Measurements from ENCODE around the gene SUGCT. TPM values are rescaled to one million over a fixed set of nuclear protein-coding genes. Genes with fewer than 3 reads are reported as not detected.

SUGCT gene
- total and polyA plus RNA-seq, 8 donors, result 0.87 to 8.0 (median 2.9) TPM; not detected in 1

DNA sequence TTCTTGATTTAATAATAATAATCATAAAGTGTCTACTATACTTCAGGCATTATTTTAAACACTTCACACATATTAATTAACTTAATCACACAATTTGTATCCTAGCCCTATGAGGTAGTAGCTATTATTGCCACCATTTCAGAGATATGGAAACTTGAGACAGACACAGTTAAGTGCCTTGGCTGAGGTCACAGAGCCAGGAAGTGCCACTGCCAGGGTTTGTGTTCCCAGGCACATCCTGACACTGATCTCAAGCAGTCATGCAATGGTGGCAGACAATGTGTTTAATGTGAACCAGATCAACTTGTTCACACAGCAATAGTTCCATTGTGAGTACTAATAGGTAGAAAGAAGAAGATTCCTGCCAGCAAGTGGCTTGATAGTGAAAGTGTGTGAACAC lies 666.0 kb downstream of the SUGCT start:
- no peak for DNase-seq
- Histone ChIP-seq H3K36me3 (no peaks in the 10 kb centered on the region), H3K27me3 (no peaks in the 10 kb centered on the region), H3K4me3 (no peak overlapping the region), H3K9me3 (no peaks in the 10 kb centered on the region), H3K4me1 (peaks cover 0 to 10% (median 0%) of the 10 kb centered on the region in 4 donors), H3K27ac (no peak overlapping the region)
- intact Hi-C loops (cut with DNase I; ENCODE audit: low total_unique reads), result no loop called here
- TF ChIP-seq CTCF (IDR thresholded peaks at IDR 0.05), result no peak
- TF ChIP-seq POLR2AphosphoS5 (IDR thresholded peaks at IDR 0.05), result no peak
- TF ChIP-seq EP300 (IDR thresholded peaks at IDR 0.05), result no peak
- TF ChIP-seq POLR2A (IDR thresholded peaks at IDR 0.05), result no peak

GRCh38 chr7:40802497-40802896 lies 667.7 kb downstream of the SUGCT start:
- Histone ChIP-seq H3K36me3 (no peaks in the 10 kb centered on the region), H3K4me1 (peaks cover 0 to 10% (median 0%) of the 10 kb centered on the region in 4 donors), H3K27ac (no peak overlapping the region), H3K27me3 (no peaks in the 10 kb centered on the region), H3K9me3 (no peaks in the 10 kb centered on the region), H3K4me3 (no peak overlapping the region)
- WGBS, 5 donors, result 86 to 97% (median 90%) methylated on average over 3 of the region's 3 CpGs
- TF ChIP-seq POLR2A (IDR thresholded peaks at IDR 0.05), result no peak
- TF ChIP-seq POLR2AphosphoS5 (IDR thresholded peaks at IDR 0.05), result no peak
- no peak for TF ChIP-seq CTCF (IDR thresholded peaks at IDR 0.05)
- no peak for TF ChIP-seq EP300 (IDR thresholded peaks at IDR 0.05)
- intact Hi-C loops (cut with DNase I; ENCODE audit: low total_unique reads), result no loop called here
- DNase-seq, result no peak

- H3K36me3 ChIP-seq, result no peaks in the 10 kb centered on the region
- 68 to 78% (median 74%) methylated on average over 6 of the region's 6 CpGs for WGBS, 5 donors
- intact Hi-C loops (cut with DNase I; ENCODE audit: low total_unique reads), result no loop called here
- no peaks in the 10 kb centered on the region for H3K9me3 ChIP-seq
- DNase-seq, result no peak
- H3K4me1 ChIP-seq, result peaks cover 0 to 5% (median 0%) of the 10 kb centered on the region in 4 donors
- no peak overlapping the region for H3K4me3 ChIP-seq
- H3K27ac ChIP-seq, result no peak overlapping the region
- H3K27me3 ChIP-seq, result no peaks in the 10 kb centered on the region
- TF ChIP-seq EP300 (IDR thresholded peaks at IDR 0.05) (no peak), POLR2A (IDR thresholded peaks at IDR 0.05) (no peak), POLR2AphosphoS5 (IDR thresholded peaks at IDR 0.05) (no peak)
Observed at GRCh38 chr7:40804477-40805215, 669.8 kb downstream of the SUGCT start.

DNA sequence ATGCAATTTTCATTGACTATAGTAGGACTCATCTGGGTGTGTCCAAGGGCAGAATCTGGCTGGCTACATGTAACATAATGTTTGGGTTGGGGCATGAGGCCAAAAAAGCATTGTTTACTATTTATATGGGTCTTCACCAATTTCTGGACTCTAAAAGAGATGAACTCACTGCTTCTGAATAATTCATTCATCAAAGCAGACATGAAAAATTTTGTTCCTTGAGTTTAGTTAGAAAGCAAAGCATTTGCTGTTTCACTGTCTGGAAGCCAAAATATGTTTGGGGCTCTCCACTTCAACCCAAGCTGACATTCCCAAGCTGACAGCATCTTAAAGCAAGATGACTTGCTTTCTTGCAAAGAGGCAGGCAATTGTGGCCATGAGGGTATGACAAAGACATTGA lies 670.6 kb downstream of the SUGCT start:
- H3K27ac ChIP-seq, result no peak overlapping the region
- intact Hi-C loops (cut with DNase I; ENCODE audit: low total_unique reads), result no loop called here

More for the DNA sequence above, 670.6 kb downstream of the SUGCT start:
- Histone ChIP-seq H3K4me3 (no peak overlapping the region), H3K9me3 (peaks cover 0 to 2% (median 0%) of the 10 kb centered on the region in 4 donors), H3K36me3 (no peaks in the 10 kb centered on the region), H3K4me1 (no peaks in the 10 kb centered on the region), H3K27me3 (no peaks in the 10 kb centered on the region)
- DNase-seq, result no peak
- no peak for TF ChIP-seq EP300 (IDR thresholded peaks at IDR 0.05)
- no peak for TF ChIP-seq CTCF (IDR thresholded peaks at IDR 0.05)
- no peak for TF ChIP-seq POLR2AphosphoS5 (IDR thresholded peaks at IDR 0.05)
- TF ChIP-seq POLR2A (IDR thresholded peaks at IDR 0.05), result no peak

Data from stomach (tissue), 9 donors.